Smooth muscle cell (in vitro differentiated cells): Measurements from ENCODE around the gene SURF4. TPM values are rescaled to one million over a fixed set of nuclear protein-coding genes. Genes with fewer than 3 reads are reported as not detected.

Experiments
- DNase-seq: peaks from one replicate; lab custom pipeline; 2025; ENCODE audit not compliant: unreplicated experiment; lab: John Stamatoyannopoulos, UW
- H2AFZ ChIP-seq: fragments of 200-600 bp; sonication (generic); 2 replicates; pipeline ENCODE4 v1.6.0; 2016; ENCODE audit warnings: antibody characterized with exemption, low read depth, mild to moderate bottlenecking
- H3F3A ChIP-seq: fragments of 200-600 bp; sonication (generic); 2 replicates; pipeline ENCODE4 v1.6.0; 2017; ENCODE audit warnings: antibody characterized with exemption, low read depth
- H3K27ac ChIP-seq: fragments of 200-600 bp; sonication (generic); 2 replicates; pipeline ENCODE4 v1.5.1; 2016; ENCODE audit warnings: low read depth, mild to moderate bottlenecking
- H3K27me3 ChIP-seq: fragments of 200-600 bp; sonication (generic); 2 replicates; pipeline ENCODE4 v1.6.1; 2016; ENCODE audit warnings: low read depth, mild to moderate bottlenecking
- H3K36me3 ChIP-seq: fragments of 200-600 bp; sonication (generic); 2 replicates; pipeline ENCODE4 v1.5.1; 2016; ENCODE audit warnings: low read depth
- H3K4me1 ChIP-seq: fragments of 200-600 bp; sonication (generic); 2 replicates; pipeline ENCODE4 v1.5.1; 2016; ENCODE audit warnings: low read depth
- H3K4me2 ChIP-seq: fragments of 200-600 bp; sonication (generic); 2 replicates; pipeline ENCODE4 v1.6.0; 2016; ENCODE audit warnings: mild to moderate bottlenecking
- H3K4me3 ChIP-seq: fragments of 200-600 bp; sonication (generic); 2 replicates; pipeline ENCODE4 v1.5.1; 2016; ENCODE audit warnings: mild to moderate bottlenecking
- H3K79me2 ChIP-seq: fragments of 200-600 bp; sonication (generic); 2 replicates; pipeline ENCODE4 v1.6.0; 2016; ENCODE audit warnings: low read depth, mild to moderate bottlenecking
- H3K9ac ChIP-seq: fragments of 200-600 bp; sonication (generic); 2 replicates; pipeline ENCODE4 v1.6.0; 2016; ENCODE audit warnings: low read depth
- H3K9me3 ChIP-seq: fragments of 200-600 bp; sonication (generic); replicated peaks from 2 replicates; pipeline ENCODE4 v1.5.1; 2016; ENCODE audit warnings: low read depth
- H4K20me1 ChIP-seq: fragments of 200-600 bp; sonication (generic); 2 replicates; pipeline ENCODE4 v1.6.0; 2016; ENCODE audit warnings: low read depth
- WGBS: methylation state at CpG from one replicate; pipeline ENCODE4 v1.1.7; 2016; ENCODE audit warnings: low lambda C conversion rate; 5-methylcytosine and 5-hydroxymethylcytosine counted together
- polyA plus RNA-seq: library from polyadenylated mRNA; unstranded; fragments of >200 nt; fragmentation: Nextera tagmentation; extraction: Ambion mirVana; gene quantifications from 2 replicates; pipeline ENCODE4 v1.2.1, GENCODE V29; 2016
- total RNA-seq: library from RNA; depleted of rRNA; stranded (reverse); fragments of >200 nt; gene quantifications from 2 replicates; pipeline ENCODE4 v1.2.3, GENCODE V29; 2014
- TF ChIP-seq, protein P1 (sequence below): fragments of 200-600 bp; sonication (generic); IDR thresholded peaks from 2 replicates; pipeline ENCODE4 v1.5.1; 2017; ENCODE audit warnings: borderline replicate concordance, mild to moderate bottlenecking, antibody characterized with exemption; ENCODE audit not compliant: insufficient read depth, poor library complexity, severe bottlenecking

The SURF4 gene
- total and polyA plus RNA-seq, 2 experiments from 2014 or later: 353 to 396 TPM

DNA sequence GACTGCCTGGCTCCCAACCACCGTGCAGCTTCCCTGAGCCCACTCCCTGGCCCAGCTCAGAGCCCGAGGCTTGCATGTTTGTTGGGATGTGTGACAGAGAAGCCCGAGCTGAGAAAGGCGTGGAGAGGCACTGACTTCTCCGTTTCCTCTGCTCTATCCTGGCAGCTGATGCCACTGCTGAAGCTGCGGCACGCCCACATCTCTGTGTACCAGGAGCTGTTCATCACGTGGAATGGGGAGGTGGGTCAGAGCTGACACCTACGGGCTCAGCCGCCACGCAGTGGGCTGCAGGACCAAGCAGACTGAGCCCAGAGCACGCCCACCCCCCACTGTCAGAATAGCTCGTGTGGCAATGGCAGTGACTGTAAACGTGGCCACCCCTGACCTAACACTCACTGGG lies 9.6 kb upstream of the SURF4 start:
- whole genome bisulfite sequencing: 90% methylated on average over 14 of the region's 14 CpGs
- no peak overlapping the region for H3K4me2 ChIP-seq
- no peaks in the 10 kb centered on the region for H3K27me3 ChIP-seq
- no peak overlapping the region for H3K9ac ChIP-seq
- H3K9me3 ChIP-seq: no peaks in the 10 kb centered on the region
- no peak for DNase-seq
- no peaks in the 10 kb centered on the region for H4K20me1 ChIP-seq
- H3K4me1 ChIP-seq: no peaks in the 10 kb centered on the region
- TF ChIP-seq, protein P1, sequence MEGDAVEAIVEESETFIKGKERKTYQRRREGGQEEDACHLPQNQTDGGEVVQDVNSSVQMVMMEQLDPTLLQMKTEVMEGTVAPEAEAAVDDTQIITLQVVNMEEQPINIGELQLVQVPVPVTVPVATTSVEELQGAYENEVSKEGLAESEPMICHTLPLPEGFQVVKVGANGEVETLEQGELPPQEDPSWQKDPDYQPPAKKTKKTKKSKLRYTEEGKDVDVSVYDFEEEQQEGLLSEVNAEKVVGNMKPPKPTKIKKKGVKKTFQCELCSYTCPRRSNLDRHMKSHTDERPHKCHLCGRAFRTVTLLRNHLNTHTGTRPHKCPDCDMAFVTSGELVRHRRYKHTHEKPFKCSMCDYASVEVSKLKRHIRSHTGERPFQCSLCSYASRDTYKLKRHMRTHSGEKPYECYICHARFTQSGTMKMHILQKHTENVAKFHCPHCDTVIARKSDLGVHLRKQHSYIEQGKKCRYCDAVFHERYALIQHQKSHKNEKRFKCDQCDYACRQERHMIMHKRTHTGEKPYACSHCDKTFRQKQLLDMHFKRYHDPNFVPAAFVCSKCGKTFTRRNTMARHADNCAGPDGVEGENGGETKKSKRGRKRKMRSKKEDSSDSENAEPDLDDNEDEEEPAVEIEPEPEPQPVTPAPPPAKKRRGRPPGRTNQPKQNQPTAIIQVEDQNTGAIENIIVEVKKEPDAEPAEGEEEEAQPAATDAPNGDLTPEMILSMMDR: no peak
- H2AFZ ChIP-seq: no peak overlapping the region
- H3K79me2 ChIP-seq: no peaks in the 10 kb centered on the region
- H3K36me3 ChIP-seq: no peaks in the 10 kb centered on the region
- H3K27ac ChIP-seq: no peak overlapping the region
- H3K4me3 ChIP-seq: no peak overlapping the region
- H3F3A ChIP-seq: no peaks in the 10 kb centered on the region

DNA sequence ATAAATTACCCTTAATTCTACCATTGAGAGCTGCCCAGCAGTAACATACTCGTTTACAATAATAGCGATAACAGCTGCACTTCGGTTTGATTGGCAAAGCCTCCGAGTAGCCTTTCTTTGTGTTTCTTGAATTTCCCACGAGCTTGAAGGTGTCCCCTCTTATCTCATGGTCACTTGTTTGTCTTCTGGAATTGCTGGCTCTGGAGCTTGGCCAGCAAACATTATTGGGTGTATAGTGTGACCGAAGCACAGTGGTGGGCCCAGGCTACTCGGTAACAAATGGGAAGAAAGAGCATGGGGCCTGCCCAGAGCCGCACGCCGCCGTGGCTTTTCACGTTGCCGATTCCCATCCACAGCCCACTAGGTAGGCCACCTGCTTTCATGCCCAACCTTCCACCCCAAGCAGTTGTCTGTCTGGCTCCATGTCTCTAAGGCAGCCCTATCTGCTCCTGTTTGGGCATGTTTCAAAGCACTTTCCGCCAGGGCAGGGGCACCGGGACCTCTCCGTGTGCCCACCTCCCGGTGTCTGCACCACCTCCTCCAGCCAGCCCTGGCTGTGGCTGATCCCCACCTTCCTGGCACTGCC lies 9.0 kb upstream of the SURF4 start:
- Histone ChIP-seq H4K20me1 (no peaks in the 10 kb centered on the region), H3K79me2 (no peaks in the 10 kb centered on the region), H3K27me3 (no peaks in the 10 kb centered on the region), H3K4me1 (no peaks in the 10 kb centered on the region), H3K36me3 (no peaks in the 10 kb centered on the region), H3K4me2 (no peak overlapping the region), H3K27ac (no peak overlapping the region), H3K9ac (no peak overlapping the region), H2AFZ (no peak overlapping the region), H3F3A (no peaks in the 10 kb centered on the region), H3K9me3 (no peaks in the 10 kb centered on the region), H3K4me3 (no peak overlapping the region)
- 92% methylated on average over 17 of the region's 17 CpGs for WGBS
- DNase-seq: no peak
- TF ChIP-seq, protein P1: no peak

DNA sequence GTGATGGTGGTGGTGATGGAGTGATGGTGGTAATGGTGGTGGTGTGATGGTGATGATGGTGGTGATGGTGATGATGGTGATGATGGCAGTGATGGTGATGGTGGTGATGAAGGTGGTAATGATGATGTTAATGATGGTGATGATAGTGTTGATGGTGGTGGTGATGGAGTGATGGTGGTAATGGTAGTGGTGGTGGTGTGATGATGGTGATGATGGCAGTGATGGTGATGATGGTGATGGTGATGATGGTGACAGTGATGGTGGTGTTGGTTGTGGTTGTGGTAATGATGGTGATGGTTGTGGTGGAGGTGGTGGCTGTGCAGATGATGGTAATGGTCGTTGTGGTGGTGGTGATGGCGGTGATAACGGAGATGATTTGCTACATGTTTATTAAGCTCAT lies 7.6 kb upstream of the SURF4 start:
- H3K9ac ChIP-seq: no peak overlapping the region
- no peaks in the 10 kb centered on the region for H3K27me3 ChIP-seq
- H3K36me3 ChIP-seq: no peaks in the 10 kb centered on the region
- H2AFZ ChIP-seq: no peak overlapping the region
- no peak overlapping the region for H3K4me2 ChIP-seq
- H4K20me1 ChIP-seq: no peaks in the 10 kb centered on the region
- no peak overlapping the region for H3K4me3 ChIP-seq
- H3F3A ChIP-seq: no peaks in the 10 kb centered on the region
- TF ChIP-seq, protein P1: no peak
- no peaks in the 10 kb centered on the region for H3K9me3 ChIP-seq
- no peak for DNase-seq
- H3K4me1 ChIP-seq: no peaks in the 10 kb centered on the region
- H3K79me2 ChIP-seq: no peaks in the 10 kb centered on the region
- 94% methylated on average over 3 of the region's 3 CpGs for WGBS
- H3K27ac ChIP-seq: no peak overlapping the region

DNA sequence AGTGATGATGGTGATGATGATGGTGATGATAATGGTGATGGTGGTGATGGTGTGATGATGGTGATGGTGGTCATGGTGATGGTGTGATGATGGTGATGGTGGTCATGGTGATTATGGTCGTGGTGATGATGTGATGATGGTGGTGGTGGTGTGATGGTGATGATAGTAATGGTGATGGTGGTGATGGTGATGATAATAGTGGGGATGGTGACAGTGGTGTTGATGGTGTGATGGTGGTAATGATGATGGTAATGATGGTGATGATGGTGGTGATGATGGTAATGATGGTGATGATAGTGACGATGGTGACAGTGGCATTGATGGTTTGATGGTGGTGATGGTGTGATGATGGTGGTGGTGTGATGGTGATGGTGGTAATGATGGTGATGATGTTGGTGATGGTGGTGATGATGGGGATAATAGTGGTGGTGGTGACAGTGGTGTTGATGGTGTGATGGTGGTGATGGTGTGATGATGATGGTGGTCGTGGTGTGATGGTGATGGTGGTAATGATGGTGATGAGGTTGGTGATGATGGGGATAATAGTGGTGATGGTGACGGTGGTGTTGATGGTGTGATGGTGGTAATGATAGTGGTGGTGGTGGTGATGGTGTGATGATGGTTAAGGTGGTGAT lies 6.8 kb upstream of the SURF4 start:
- Histone ChIP-seq H3K9me3 (no peaks in the 10 kb centered on the region), H3K4me1 (no peaks in the 10 kb centered on the region), H3K4me2 (no peak overlapping the region), H3K27ac (no peak overlapping the region), H3F3A (no peaks in the 10 kb centered on the region), H3K27me3 (no peaks in the 10 kb centered on the region), H3K36me3 (no peaks in the 10 kb centered on the region), H2AFZ (no peak overlapping the region), H3K79me2 (no peaks in the 10 kb centered on the region), H3K9ac (no peak overlapping the region), H4K20me1 (no peaks in the 10 kb centered on the region), H3K4me3 (no peak overlapping the region)
- TF ChIP-seq, protein P1: no peak
- WGBS: 91% methylated on average over 4 of the region's 4 CpGs
- DNase-seq: no peak
